GM23248 (cell line): ENCODE results near the gene FAM90A1. TPM values are rescaled to one million over a fixed set of nuclear protein-coding genes. Genes with fewer than 3 reads are reported as not detected.
"Not testable (repeated sequence)": the region's sequence is repeated elsewhere in the genome, so short reads cannot be mapped to it uniquely, and the experiment has no call there.

ENCODE experiments used
- DNase-seq: peaks from one replicate; pipeline ENCODE4 v3.0.0-alpha.2; 2015
- H2AFZ ChIP-seq: fragments of 200-600 bp; sonication (generic); 2 replicates; pipeline ENCODE4 v1.6.1; 2016; ENCODE audit warnings: antibody characterized with exemption
- H3F3A ChIP-seq: fragments of 200-600 bp; sonication (generic); 2 replicates; pipeline ENCODE4 v1.6.1; 2016; ENCODE audit warnings: mild to moderate bottlenecking, antibody characterized with exemption, mixed run types; ENCODE audit not compliant: insufficient read depth
- H3K27ac ChIP-seq: fragments of 200-600 bp; sonication (generic); 2 replicates; pipeline ENCODE4 v1.5.1; 2016; ENCODE audit warnings: mild to moderate bottlenecking
- H3K27me3 ChIP-seq: fragments of 200-600 bp; sonication (generic); replicated peaks from 2 replicates; pipeline ENCODE4 v1.6.1; 2016; ENCODE audit warnings: mild to moderate bottlenecking; ENCODE audit not compliant: insufficient read depth
- H3K36me3 ChIP-seq: fragments of 200-600 bp; sonication (generic); 2 replicates; pipeline ENCODE4 v1.6.1; 2016; ENCODE audit warnings: low read depth, mild to moderate bottlenecking
- H3K4me1 ChIP-seq: fragments of 200-600 bp; sonication (generic); 2 replicates; pipeline ENCODE4 v1.6.1; 2016; ENCODE audit warnings: mild to moderate bottlenecking; ENCODE audit not compliant: insufficient read depth
- H3K4me2 ChIP-seq: fragments of 200-600 bp; sonication (generic); one replicate; pipeline ENCODE4 v1.6.1; 2016; ENCODE audit warnings: mild to moderate bottlenecking; ENCODE audit not compliant: unreplicated experiment
- H3K4me3 ChIP-seq: fragments of 200-600 bp; sonication (generic); 2 replicates; pipeline ENCODE4 v1.5.1; 2016; ENCODE audit warnings: mild to moderate bottlenecking
- H3K79me2 ChIP-seq: fragments of 200-600 bp; sonication (generic); 2 replicates; pipeline ENCODE4 v1.6.1; 2016; ENCODE audit warnings: mild to moderate bottlenecking; ENCODE audit not compliant: insufficient read depth
- H3K9ac ChIP-seq: fragments of 200-600 bp; sonication (generic); 2 replicates; pipeline ENCODE4 v1.6.1; 2016; ENCODE audit warnings: mild to moderate bottlenecking
- H3K9me2 ChIP-seq: fragments of 200-600 bp; sonication (generic); 2 replicates; pipeline ENCODE4 v1.6.1; 2016; ENCODE audit warnings: mixed run types, mild to moderate bottlenecking, moderate library complexity; ENCODE audit not compliant: insufficient read depth
- H3K9me3 ChIP-seq: fragments of 200-600 bp; sonication (generic); one replicate; pipeline ENCODE4 v1.6.1; 2017; ENCODE audit warnings: low read depth
- H4K20me1 ChIP-seq: fragments of 200-600 bp; sonication (generic); 2 replicates; pipeline ENCODE4 v1.6.0; 2016; ENCODE audit not compliant: insufficient read depth
- WGBS, 2 experiments: methylation state at CpG; one replicate each; pipeline ENCODE4 v1.1.6; 2015 to 2017; ENCODE audit warnings: low lambda C conversion rate in 2 of 2, low coverage in 1 of 2; ENCODE audit errors: missing lambda C conversion rate in 2 of 2; 5-methylcytosine and 5-hydroxymethylcytosine counted together
- in situ Hi-C: fragments of 300-500 bp; cut with MboI; formaldehyde crosslinking; loops from 2 replicates; pipeline ENCODE4 v1.15.0; 2020
- polyA plus RNA-seq: library from polyadenylated mRNA; unstranded; fragments of >200 nt; fragmentation: Nextera tagmentation; extraction: Ambion mirVana; gene quantifications from 2 replicates; pipeline ENCODE4 v1.2.1, GENCODE V29; 2016
- total RNA-seq: library from RNA; depleted of rRNA; stranded (reverse); fragments of >200 nt; shearing (Covaris generic); gene quantifications from 2 replicates; pipeline ENCODE4 v1.2.3, GENCODE V29; 2014

FAM90A1 gene
- total and polyA plus RNA-seq, 2 experiments from 2014 or later: 0.24 TPM; not detected in 1

DNA sequence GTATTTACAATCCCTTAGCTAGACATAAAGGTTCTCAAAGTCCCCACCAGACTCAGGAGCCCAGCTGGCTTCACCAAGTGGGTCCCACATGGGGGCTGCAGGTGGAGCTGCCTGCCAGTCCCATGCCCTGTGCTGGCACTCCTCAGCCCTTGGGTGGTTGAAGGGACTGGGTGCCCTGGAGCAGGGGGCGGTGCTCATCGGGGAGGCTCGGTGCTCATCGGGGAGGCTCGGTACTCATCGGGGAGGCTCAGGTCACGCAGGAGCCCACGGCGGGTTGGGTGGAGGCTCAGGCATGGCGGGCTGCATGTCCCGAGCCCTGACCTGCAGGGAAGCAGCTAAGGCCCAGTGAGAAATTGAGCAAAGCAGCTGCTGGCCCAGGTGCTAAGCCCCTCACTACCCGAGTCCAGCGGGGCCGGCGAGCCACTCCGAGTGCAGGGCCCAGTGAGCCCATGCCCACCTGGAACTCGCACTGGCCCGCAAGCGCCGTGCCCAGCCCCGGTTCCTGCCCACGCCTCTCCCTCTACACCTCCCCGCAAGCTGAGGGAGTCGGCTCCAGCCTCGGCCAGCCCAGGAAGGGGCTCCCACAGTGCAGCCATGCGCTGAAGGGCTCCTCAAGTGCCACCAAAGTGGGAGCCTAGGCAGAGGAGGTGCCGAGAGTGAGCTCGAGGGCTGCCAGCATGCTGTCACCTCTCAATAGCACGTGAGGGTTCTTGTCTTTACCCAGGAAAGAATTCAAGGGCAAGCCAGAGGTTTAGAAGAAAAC is 24.8 kb upstream of the FAM90A1 start:
- in situ Hi-C loops, H3K4me1 ChIP-seq, H3K36me3 ChIP-seq, H3F3A ChIP-seq, H2AFZ ChIP-seq, H3K27ac ChIP-seq, H3K9me2 ChIP-seq, H3K79me2 ChIP-seq, H3K9me3 ChIP-seq, H4K20me1 ChIP-seq, H3K9ac ChIP-seq, DNase-seq, H3K4me3 ChIP-seq, H3K27me3 ChIP-seq, H3K4me2 ChIP-seq: not testable (repeated sequence)
- 80 to 86% methylated on average over 21 to 28 of the region's 29 CpGs for WGBS, 2 experiments

GRCh38 chr12:8251616-8252015 is 24.2 kb upstream of the FAM90A1 start:
- H4K20me1 ChIP-seq, H3K4me2 ChIP-seq, H3K9me2 ChIP-seq, DNase-seq, H3K79me2 ChIP-seq, in situ Hi-C loops, H3K4me3 ChIP-seq, H3K27ac ChIP-seq, H3K4me1 ChIP-seq, H3K9ac ChIP-seq, H3K9me3 ChIP-seq, H3K36me3 ChIP-seq, H3F3A ChIP-seq, H3K27me3 ChIP-seq, H2AFZ ChIP-seq: not testable (repeated sequence)
- 43 to 48% methylated on average over 7 of the region's 7 CpGs for WGBS, 2 experiments

GRCh38 chr12:8246941-8247535 is 19.6 kb upstream of the FAM90A1 start:
- H3K27ac ChIP-seq, H3K4me3 ChIP-seq, H3K4me1 ChIP-seq, H3K79me2 ChIP-seq, H3K9me2 ChIP-seq, H3F3A ChIP-seq, H3K9ac ChIP-seq, H3K9me3 ChIP-seq, H3K36me3 ChIP-seq, H4K20me1 ChIP-seq, H3K27me3 ChIP-seq, in situ Hi-C loops, H2AFZ ChIP-seq, H3K4me2 ChIP-seq: not testable (repeated sequence)
- 63 to 65% methylated on average over 4 of the region's 4 CpGs for WGBS, 2 experiments
- peak; percentile 81 for DNase-seq

GRCh38 chr12:8243682-8244161 is 16.3 kb upstream of the FAM90A1 start:
- DNase-seq, H3K79me2 ChIP-seq, H3K9me3 ChIP-seq, H3K27me3 ChIP-seq, H4K20me1 ChIP-seq, H3K4me1 ChIP-seq, in situ Hi-C loops, H3K36me3 ChIP-seq, H3K9me2 ChIP-seq: not testable (repeated sequence)
- peaks cover 11% of the 10 kb centered on the region for H3F3A ChIP-seq
- WGBS, 2 experiments: 1 to 3% methylated on average over 10 to 18 of the region's 35 CpGs
- H2AFZ ChIP-seq: peak overlapping the region; percentile 87
- peak overlapping the region; percentile 70 for H3K4me3 ChIP-seq
- peak overlapping the region; percentile 95 for H3K4me2 ChIP-seq
- peak overlapping the region; percentile 74 for H3K27ac ChIP-seq
- peak overlapping the region; percentile 72 for H3K9ac ChIP-seq

DNA sequence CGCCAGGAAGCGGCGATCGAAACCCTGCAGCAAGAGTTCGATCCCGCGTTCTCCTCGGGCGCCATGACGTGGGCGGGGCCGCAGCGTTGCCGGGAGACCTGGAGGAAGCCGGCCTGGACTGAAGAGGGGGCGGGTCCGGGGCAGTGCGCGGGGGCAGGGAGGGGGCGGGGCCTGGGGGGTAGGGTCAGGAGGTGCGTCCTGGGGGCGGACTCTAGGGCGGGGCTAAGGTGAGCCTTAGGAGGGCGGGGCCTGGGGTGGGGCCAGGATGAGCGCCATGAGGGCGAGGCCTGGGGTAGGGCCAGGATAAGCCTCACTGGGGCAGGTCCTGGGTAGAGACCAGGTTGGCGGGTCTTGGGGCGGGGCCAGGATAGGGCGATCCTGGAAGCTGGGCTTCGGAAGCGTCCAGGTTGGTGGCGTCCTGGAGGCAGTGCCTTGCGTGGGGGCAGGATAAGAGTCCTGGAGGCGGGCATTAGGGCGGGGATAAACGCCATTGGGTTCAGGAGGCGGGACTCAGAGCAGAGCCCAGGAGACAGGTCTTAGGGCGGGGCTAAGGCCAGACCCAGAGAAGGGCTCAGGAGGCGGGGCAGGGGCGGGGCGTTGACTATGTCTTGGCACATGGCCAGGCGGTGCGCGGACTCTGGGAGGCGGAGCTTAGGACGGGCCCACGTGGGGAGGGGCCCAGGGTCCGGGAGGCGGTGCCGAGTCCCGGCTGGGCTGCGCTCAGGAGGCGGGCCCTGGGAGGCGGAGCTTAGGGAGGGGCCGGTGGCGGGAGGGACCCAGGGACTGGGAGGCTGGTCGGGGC is 15.7 kb upstream of the FAM90A1 start:
- H3K27me3 ChIP-seq, H4K20me1 ChIP-seq, H3K9me3 ChIP-seq, H3K4me1 ChIP-seq, H3K36me3 ChIP-seq, H3K79me2 ChIP-seq, in situ Hi-C loops, H3K9me2 ChIP-seq: not testable (repeated sequence)
- 1% methylated on average over 27 to 57 of the region's 57 CpGs for WGBS, 2 experiments
- Histone ChIP-seq H3K9ac (peak overlapping the region; percentile 90), H3K4me3 (peak overlapping the region; percentile 90), H3K27ac (peak overlapping the region; percentile 93), H3K4me2 (peak overlapping the region; percentile 95), H2AFZ (peak overlapping the region; percentile 87), H3F3A (peaks cover 11% of the 10 kb centered on the region)
- peak; percentile 96 for DNase-seq

DNA sequence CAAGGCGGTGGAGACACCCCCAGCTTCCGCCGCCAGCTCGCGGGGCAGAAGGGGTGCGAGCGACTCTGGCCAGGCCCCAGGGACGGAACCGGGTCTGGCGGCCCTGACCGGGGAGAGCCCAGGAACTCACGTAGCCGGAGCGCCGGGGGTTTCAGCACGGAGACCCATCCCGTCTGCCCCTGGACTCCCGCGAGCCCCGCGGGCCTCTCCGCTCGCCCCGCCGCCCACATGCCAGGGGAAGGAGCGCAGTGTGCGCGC is 15.1 kb upstream of the FAM90A1 start:
- H3K4me2 ChIP-seq: peak overlapping the region; percentile 88
- peaks cover 11% of the 10 kb centered on the region for H3F3A ChIP-seq
- WGBS, 2 experiments: 0 to 3% methylated on average over 7 to 26 of the region's 28 CpGs
- peak overlapping the region; percentile 90 for H3K4me3 ChIP-seq
- H3K27me3 ChIP-seq, H3K4me1 ChIP-seq, H3K36me3 ChIP-seq, H3K79me2 ChIP-seq, H4K20me1 ChIP-seq, DNase-seq, H3K9me3 ChIP-seq, H3K9me2 ChIP-seq, in situ Hi-C loops: not testable (repeated sequence)
- H2AFZ ChIP-seq: peak overlapping the region; percentile 67
- peak overlapping the region; percentile 90 for H3K9ac ChIP-seq
- H3K27ac ChIP-seq: peak overlapping the region; percentile 93

GRCh38 chr12:8241917-8242621 is 14.7 kb upstream of the FAM90A1 start:
- in situ Hi-C loops, H3K4me1 ChIP-seq, H3K36me3 ChIP-seq, H3K27me3 ChIP-seq, H3K9me2 ChIP-seq, H4K20me1 ChIP-seq, H3K9me3 ChIP-seq, H3K79me2 ChIP-seq: not testable (repeated sequence)
- H3F3A ChIP-seq: peaks cover 11% of the 10 kb centered on the region
- peak overlapping the region; percentile 88 for H3K4me2 ChIP-seq
- peak overlapping the region; percentile 90 for H3K9ac ChIP-seq
- H3K27ac ChIP-seq: peak overlapping the region; percentile 93
- peak overlapping the region; percentile 90 for H3K4me3 ChIP-seq
- peak; percentile 69 for DNase-seq
- WGBS, 2 experiments: 1 to 4% methylated on average over 16 to 20 of the region's 20 CpGs
- H2AFZ ChIP-seq: peak overlapping the region; percentile 67
